PC-3 (cell line): Measurements from ENCODE around the gene CLEC16A. TPM values are rescaled to one million over a fixed set of nuclear protein-coding genes. Genes with fewer than 3 reads are reported as not detected.

Experiments
- ATAC-seq: fragments of 200-7000 bp; cut with Tn5 transposase; 2 replicates; pipeline ENCODE4 v1.9.1; 2020; ENCODE audit warnings: mild to moderate bottlenecking, moderate library complexity
- BruUV-seq: library from RNA; stranded (reverse); fragments of 400-500 nt; replicated peaks from 2 replicates; lab custom pipeline; 2021; lab: Mats Ljungman, UMichigan
- CTCF ChIA-PET: fragments of 300-600 bp; sonication (Branson Sonifier 250); formaldehyde crosslinking; loops from one replicate; lab custom pipeline; 2022; ENCODE audit warnings: antibody characterized with exemption; lab: Charles Lee
- POLR2A ChIA-PET: fragments of 300-600 bp; sonication (Branson Sonifier 250); formaldehyde crosslinking; loops from one replicate; lab custom pipeline; 2022; ENCODE audit warnings: antibody characterized with exemption; ENCODE audit not compliant: unreplicated experiment; lab: Charles Lee
- DNase-seq: peaks from one replicate; pipeline ENCODE4 v3.0.0-alpha.2; 2015
- H2AFZ ChIP-seq: fragments of 300-600 bp; sonication (generic); 2 replicates; pipeline ENCODE4 v1.6.0; 2016; ENCODE audit warnings: antibody characterized with exemption, low read length
- H3F3A ChIP-seq: fragments of 300-600 bp; sonication (generic); one replicate; pipeline ENCODE4 v1.6.0; 2017; ENCODE audit warnings: antibody characterized with exemption, low read length, control low read depth, mild to moderate bottlenecking; ENCODE audit not compliant: unreplicated experiment
- H3K27ac ChIP-seq: fragments of 300-600 bp; sonication (generic); 2 replicates; pipeline ENCODE4 v1.5.1; 2016; ENCODE audit warnings: mild to moderate bottlenecking, low read length
- H3K27me3 ChIP-seq: fragments of 300-600 bp; sonication (generic); 2 replicates; pipeline ENCODE4 v1.6.1; 2016; ENCODE audit warnings: low read length, mixed read lengths
- H3K36me3 ChIP-seq: fragments of 300-600 bp; sonication (generic); 2 replicates; pipeline ENCODE4 v1.6.1; 2016; ENCODE audit warnings: low read depth, mixed run types, low read length, mixed read lengths
- H3K4me1 ChIP-seq: fragments of 300-600 bp; sonication (generic); 2 replicates; pipeline ENCODE4 v1.5.1; 2016; ENCODE audit warnings: low read length; ENCODE audit not compliant: insufficient read depth
- H3K4me2 ChIP-seq: fragments of 300-600 bp; sonication (generic); 2 replicates; pipeline ENCODE4 v1.6.0; 2016; ENCODE audit warnings: low read length
- H3K4me3 ChIP-seq: fragments of 300-600 bp; sonication (generic); 2 replicates; pipeline ENCODE4 v1.5.1; 2016; ENCODE audit warnings: mild to moderate bottlenecking, low read length, mixed read lengths
- H3K79me2 ChIP-seq: fragments of 300-600 bp; sonication (generic); 2 replicates; pipeline ENCODE4 v1.6.1; 2017; ENCODE audit warnings: low read length, mixed read lengths
- H3K9ac ChIP-seq: fragments of 300-600 bp; sonication (generic); 2 replicates; pipeline ENCODE4 v1.6.0; 2016; ENCODE audit warnings: mild to moderate bottlenecking, low read length
- H3K9me2 ChIP-seq: fragments of 300-600 bp; sonication (generic); replicated peaks from 2 replicates; pipeline ENCODE4 v1.6.1; 2016; ENCODE audit warnings: mixed run types, low read length, mixed read lengths
- H3K9me3 ChIP-seq: fragments of 300-600 bp; sonication (generic); 2 replicates; pipeline ENCODE4 v1.6.1; 2016; ENCODE audit warnings: low read length, mixed read lengths
- H4K20me1 ChIP-seq: fragments of 300-600 bp; sonication (generic); 2 replicates; pipeline ENCODE4 v1.6.1; 2016; ENCODE audit warnings: low read length, mixed read lengths
- CTCF ChIP-seq: fragments of 300-600 bp; sonication (generic); conservative IDR thresholded peaks from 2 replicates; pipeline ENCODE4 v1.5.1; 2017; ENCODE audit warnings: antibody characterized with exemption, low read depth, mild to moderate bottlenecking, low read length
- EZH2 ChIP-seq: fragments of 300-600 bp; sonication (generic); IDR thresholded peaks from one replicate; pipeline ENCODE4 v1.6.1; 2017; ENCODE audit warnings: antibody characterized with exemption, mild to moderate bottlenecking, low read length; ENCODE audit not compliant: unreplicated experiment
- EZH2phosphoT487 ChIP-seq: fragments of 300-600 bp; sonication (generic); IDR thresholded peaks from 2 replicates; pipeline ENCODE4 v1.6.1; 2018; ENCODE audit warnings: mild to moderate bottlenecking, antibody characterized with exemption, low read length, borderline replicate concordance
- intact Hi-C: fragments of 100-400 bp; cut with micrococcal nuclease; formaldehyde crosslinking; loops from 2 replicates; pipeline ENCODE4 v1.9.0; 2023
- total RNA-seq: library from RNA; depleted of rRNA; stranded (reverse); fragments of >200 nt; gene quantifications from 2 replicates; pipeline ENCODE4 v1.2.3, GENCODE V29; 2014

The CLEC16A gene
- total RNA-seq, 1 experiment from 2014 or later: 9.5 TPM

- H3K9ac ChIP-seq: no peak overlapping the region
- TF ChIP-seq CTCF: no peak
- TF ChIP-seq EZH2phosphoT487: no peak
- no peak for TF ChIP-seq EZH2
- no peak overlapping the region for H3K4me3 ChIP-seq
- no peak overlapping the region for H3K27ac ChIP-seq
- no peaks in the 10 kb centered on the region for H3F3A ChIP-seq
- no peaks in the 10 kb centered on the region for H3K9me3 ChIP-seq
- no peak overlapping the region for H3K4me2 ChIP-seq
- H3K79me2 ChIP-seq: no peaks in the 10 kb centered on the region
- intact Hi-C loops: no loop called here
- no peaks in the 10 kb centered on the region for H3K9me2 ChIP-seq
- no peak overlapping the region for H2AFZ ChIP-seq
- no peak for DNase-seq
- no peaks in the 10 kb centered on the region for H3K36me3 ChIP-seq
- ChIA-PET POLR2A (no interaction called here), CTCF (no interaction called here)
- BruUV-seq: no TSS peak
- no peaks in the 10 kb centered on the region for H4K20me1 ChIP-seq
- no peak for ATAC-seq
- H3K4me1 ChIP-seq: no peaks in the 10 kb centered on the region
- no peaks in the 10 kb centered on the region for H3K27me3 ChIP-seq
Observed at GRCh38 chr16:10896165-10896564, 48.2 kb upstream of the CLEC16A start.

GRCh38 chr16:10896723-10897122 is 47.6 kb upstream of the CLEC16A start:
- ChIA-PET POLR2A (no interaction called here), CTCF (no interaction called here)
- no TSS peak for BruUV-seq
- no peak overlapping the region for H3K4me2 ChIP-seq
- DNase-seq: no peak
- TF ChIP-seq EZH2: no peak
- TF ChIP-seq CTCF: no peak
- no peak for TF ChIP-seq EZH2phosphoT487
- no peaks in the 10 kb centered on the region for H4K20me1 ChIP-seq
- H3K4me1 ChIP-seq: no peaks in the 10 kb centered on the region
- no peaks in the 10 kb centered on the region for H3K79me2 ChIP-seq
- no peaks in the 10 kb centered on the region for H3K36me3 ChIP-seq
- no peaks in the 10 kb centered on the region for H3K27me3 ChIP-seq
- no peak for ATAC-seq
- no peak overlapping the region for H3K9ac ChIP-seq
- no peaks in the 10 kb centered on the region for H3K9me2 ChIP-seq
- H2AFZ ChIP-seq: no peak overlapping the region
- intact Hi-C loops: no loop called here
- no peaks in the 10 kb centered on the region for H3K9me3 ChIP-seq
- no peaks in the 10 kb centered on the region for H3F3A ChIP-seq
- H3K4me3 ChIP-seq: no peak overlapping the region
- H3K27ac ChIP-seq: no peak overlapping the region

GRCh38 chr16:10897134-10897533 is 47.2 kb upstream of the CLEC16A start:
- H3K27me3 ChIP-seq: no peaks in the 10 kb centered on the region
- no peak overlapping the region for H3K4me3 ChIP-seq
- no peak for TF ChIP-seq EZH2phosphoT487
- TF ChIP-seq EZH2: no peak
- no peak for DNase-seq
- no peaks in the 10 kb centered on the region for H3F3A ChIP-seq
- intact Hi-C loops: no loop called here
- no peak for ATAC-seq
- H3K36me3 ChIP-seq: no peaks in the 10 kb centered on the region
- H3K79me2 ChIP-seq: no peaks in the 10 kb centered on the region
- H3K9me2 ChIP-seq: no peaks in the 10 kb centered on the region
- no peak overlapping the region for H3K27ac ChIP-seq
- H3K9me3 ChIP-seq: no peaks in the 10 kb centered on the region
- no TSS peak for BruUV-seq
- no peaks in the 10 kb centered on the region for H3K4me1 ChIP-seq
- H4K20me1 ChIP-seq: no peaks in the 10 kb centered on the region
- no peak overlapping the region for H2AFZ ChIP-seq
- POLR2A ChIA-PET: no interaction called here
- H3K9ac ChIP-seq: no peak overlapping the region
- no peak overlapping the region for H3K4me2 ChIP-seq
- CTCF ChIA-PET: no interaction called here
